HFFc6 (cell line): ENCODE measurements around the gene ORM2. TPM values are rescaled to one million over a fixed set of nuclear protein-coding genes. Genes with fewer than 3 reads are reported as not detected.

Source experiments
- DNase-seq: peaks from one replicate; pipeline ENCODE4 v3.0.0-alpha.2; 2018
- H3K27ac Mint-ChIP-seq: 2 replicates; pipeline ENCODE4 v1.8.0; 2020; ENCODE audit warnings: mild to moderate bottlenecking, mixed read lengths
- H3K27me3 Mint-ChIP-seq: 2 replicates; pipeline ENCODE4 v1.8.0; 2021; ENCODE audit warnings: mild to moderate bottlenecking, moderate library complexity, mixed read lengths; ENCODE audit not compliant: insufficient read depth
- H3K36me3 Mint-ChIP-seq: 2 replicates; pipeline ENCODE4 v1.8.0; 2021; ENCODE audit warnings: low read depth, mixed read lengths
- H3K4me1 Mint-ChIP-seq: 2 replicates; pipeline ENCODE4 v1.8.0; 2020; ENCODE audit warnings: low read depth, mixed read lengths
- H3K4me3 Mint-ChIP-seq: 2 replicates; pipeline ENCODE4 v1.8.0; 2020; ENCODE audit warnings: mild to moderate bottlenecking, moderate library complexity, mixed read lengths
- H3K9me3 Mint-ChIP-seq: 2 replicates; pipeline ENCODE4 v1.8.0; 2020; ENCODE audit warnings: mild to moderate bottlenecking, mixed read lengths
- total RNA-seq, 6 experiments: library from RNA; stranded (reverse); fragmentation: NEBNext Ultra II Directional; extraction: Animal tissue kit (Norgen Biotek cat#: 25700); gene quantifications; 2 replicates in 1 of 6; 3 replicates in 5 of 6; pipeline ENCODE4 v1.2.3, GENCODE V29; 2021
- TF ChIP-seq, protein P1 (sequence below): fragments of 200-600 bp; sonication (generic); IDR thresholded peaks from 2 replicates; pipeline ENCODE4 v1.5.0; 2021; ENCODE audit warnings: antibody characterized with exemption, mild to moderate bottlenecking

Gene ORM2
- total RNA-seq, 6 experiments from 2014 or later, result not detected

DNA sequence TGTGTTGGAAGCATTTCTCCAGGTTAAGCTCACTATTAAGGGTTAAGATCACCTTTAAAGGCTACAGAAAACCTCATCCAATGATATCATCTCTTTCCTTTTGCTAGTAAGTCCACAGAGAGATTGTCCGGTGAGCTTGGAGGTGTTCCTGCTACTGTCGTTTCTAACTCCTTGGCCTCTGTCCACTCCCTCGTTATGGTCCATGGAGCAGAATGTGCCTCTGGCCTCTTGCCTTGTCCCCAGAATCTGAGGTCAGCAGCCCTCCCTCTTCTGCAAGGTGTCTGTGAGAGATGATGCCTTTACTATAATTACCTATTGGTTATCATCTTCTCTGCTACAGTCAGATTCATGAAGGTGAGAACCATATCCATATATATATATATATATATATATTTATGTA lies 15.0 kb downstream of the ORM2 start:
- Mint-ChIP-seq H3K9me3 (no peaks in the 10 kb centered on the region), H3K4me3 (no peak overlapping the region), H3K27me3 (no peaks in the 10 kb centered on the region; the same call in 1 of the 2 replicates), H3K27ac (no peak overlapping the region), H3K4me1 (peaks cover 29% of the 10 kb centered on the region), H3K36me3 (peaks cover 26% of the 10 kb centered on the region; the same call in 1 of the 2 replicates)
- DNase-seq, result no peak
- TF ChIP-seq, protein P1, sequence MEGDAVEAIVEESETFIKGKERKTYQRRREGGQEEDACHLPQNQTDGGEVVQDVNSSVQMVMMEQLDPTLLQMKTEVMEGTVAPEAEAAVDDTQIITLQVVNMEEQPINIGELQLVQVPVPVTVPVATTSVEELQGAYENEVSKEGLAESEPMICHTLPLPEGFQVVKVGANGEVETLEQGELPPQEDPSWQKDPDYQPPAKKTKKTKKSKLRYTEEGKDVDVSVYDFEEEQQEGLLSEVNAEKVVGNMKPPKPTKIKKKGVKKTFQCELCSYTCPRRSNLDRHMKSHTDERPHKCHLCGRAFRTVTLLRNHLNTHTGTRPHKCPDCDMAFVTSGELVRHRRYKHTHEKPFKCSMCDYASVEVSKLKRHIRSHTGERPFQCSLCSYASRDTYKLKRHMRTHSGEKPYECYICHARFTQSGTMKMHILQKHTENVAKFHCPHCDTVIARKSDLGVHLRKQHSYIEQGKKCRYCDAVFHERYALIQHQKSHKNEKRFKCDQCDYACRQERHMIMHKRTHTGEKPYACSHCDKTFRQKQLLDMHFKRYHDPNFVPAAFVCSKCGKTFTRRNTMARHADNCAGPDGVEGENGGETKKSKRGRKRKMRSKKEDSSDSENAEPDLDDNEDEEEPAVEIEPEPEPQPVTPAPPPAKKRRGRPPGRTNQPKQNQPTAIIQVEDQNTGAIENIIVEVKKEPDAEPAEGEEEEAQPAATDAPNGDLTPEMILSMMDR, result no peak

- H3K4me3 Mint-ChIP-seq, result no peak overlapping the region
- H3K27ac Mint-ChIP-seq, result no peak overlapping the region
- TF ChIP-seq, protein P1, result no peak
- peaks cover 36% of the 10 kb centered on the region for H3K4me1 Mint-ChIP-seq
- no peaks in the 10 kb centered on the region for H3K9me3 Mint-ChIP-seq
- H3K27me3 Mint-ChIP-seq, result no peaks in the 10 kb centered on the region; the same call in 1 of the 2 replicates
- no peak for DNase-seq
- peaks cover 28% of the 10 kb centered on the region; the same call in 1 of the 2 replicates for H3K36me3 Mint-ChIP-seq
Observed at GRCh38 chr9:114345493-114346065, 15.9 kb downstream of the ORM2 start.

DNA sequence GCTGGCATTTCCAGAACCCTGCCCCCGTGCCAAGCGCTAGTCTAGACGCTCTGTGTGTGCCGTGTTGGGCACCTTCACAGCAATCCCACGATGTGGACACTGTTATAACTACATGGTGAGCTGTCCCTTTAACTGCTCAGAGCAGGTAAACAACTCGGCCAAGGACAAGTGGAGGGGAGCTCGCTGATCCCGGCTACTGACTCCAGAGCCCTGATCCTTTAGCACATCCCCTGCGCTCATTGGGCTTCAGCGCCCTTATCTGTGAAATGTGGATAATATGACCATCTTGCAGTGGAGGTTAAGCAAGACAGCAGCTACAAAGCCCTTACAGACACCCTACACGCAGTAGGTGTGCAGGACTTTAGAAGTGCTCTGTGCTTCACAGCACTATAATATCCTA lies 16.5 kb downstream of the ORM2 start:
- TF ChIP-seq, protein P1, result no peak
- Mint-ChIP-seq H3K4me3 (no peak overlapping the region), H3K27ac (no peak overlapping the region), H3K36me3 (peaks cover 28% of the 10 kb centered on the region; the same call in 1 of the 2 replicates), H3K4me1 (peaks cover 36% of the 10 kb centered on the region), H3K9me3 (no peaks in the 10 kb centered on the region), H3K27me3 (no peaks in the 10 kb centered on the region; the same call in 1 of the 2 replicates)
- DNase-seq, result no peak

GRCh38 chr9:114347675-114348074 lies 18.0 kb downstream of the ORM2 start:
- H3K36me3 Mint-ChIP-seq, result peaks cover 19% of the 10 kb centered on the region; the same call in 1 of the 2 replicates
- H3K9me3 Mint-ChIP-seq, result no peaks in the 10 kb centered on the region
- H3K4me1 Mint-ChIP-seq, result peaks cover 36% of the 10 kb centered on the region

DNA sequence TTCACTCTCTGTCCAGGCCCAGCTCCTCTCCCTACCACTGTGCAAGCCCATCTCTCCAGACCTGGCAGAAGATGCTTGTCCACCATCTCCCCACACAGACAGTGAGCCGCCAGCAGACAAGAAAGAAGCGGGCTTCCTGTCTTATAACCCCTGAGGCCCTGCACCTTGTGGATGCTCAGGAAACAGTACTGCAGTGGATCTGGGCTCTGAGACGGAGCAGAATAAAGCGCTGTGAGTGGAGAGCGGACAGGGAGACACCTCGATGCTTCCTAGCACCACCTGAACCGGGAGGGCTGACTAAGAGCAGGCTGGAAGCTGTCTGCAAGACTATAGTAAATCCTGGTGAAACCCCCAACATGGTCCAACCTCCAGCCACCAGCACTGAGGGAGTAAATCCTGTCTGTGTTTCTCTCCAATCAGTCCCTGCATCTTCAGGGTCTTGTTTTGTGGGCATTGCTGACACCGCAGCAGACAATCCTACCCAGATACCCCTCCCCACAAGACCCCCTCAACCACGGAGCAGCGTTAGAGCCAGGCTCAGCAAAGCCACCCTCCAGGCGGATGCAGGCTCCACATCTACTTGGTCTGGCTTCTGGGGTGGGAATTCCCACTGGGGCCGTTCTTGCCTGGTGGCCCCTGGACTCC lies 18.7 kb downstream of the ORM2 start:
- peak overlapping the region; percentile 89 for H3K27ac Mint-ChIP-seq
- H3K27me3 Mint-ChIP-seq, result no peaks in the 10 kb centered on the region; the same call in 1 of the 2 replicates
- H3K4me1 Mint-ChIP-seq, result peaks cover 36% of the 10 kb centered on the region
- H3K9me3 Mint-ChIP-seq, result no peaks in the 10 kb centered on the region
- TF ChIP-seq, protein P1, result no peak
- no peak for DNase-seq
- peaks cover 19% of the 10 kb centered on the region; the same call in 1 of the 2 replicates for H3K36me3 Mint-ChIP-seq
- peak overlapping the region; percentile 39; the same call in 1 of the 2 replicates for H3K4me3 Mint-ChIP-seq

More at GRCh38 chr9:114347675-114348074, 18.0 kb downstream of the ORM2 start:
- TF ChIP-seq, protein P1, result no peak
- Mint-ChIP-seq H3K27me3 (no peaks in the 10 kb centered on the region; the same call in 1 of the 2 replicates), H3K4me3 (no peak overlapping the region), H3K27ac (peak overlapping the region; percentile 89; the same call in 1 of the 2 replicates)
- DNase-seq, result no peak
